GM13976 (cell line): ENCODE results near the gene MAPT.

Source experiments
- DNase-seq: peaks from one replicate; pipeline ENCODE4 v3.0.0; 2012; ENCODE audit warnings: low spot score
- in situ Hi-C: fragments of 300-500 bp; cut with MboI; formaldehyde crosslinking; loops from one replicate; pipeline ENCODE4 v1.12.0; 2022; ENCODE audit warnings: low sequenced_read_pairs, mixed read lengths, inconsistent platforms; ENCODE audit not compliant: unreplicated experiment
- TF ChIP-seq, protein P1 (sequence below): IDR thresholded peaks from 2 replicates; pipeline ENCODE4 v1.5.1; 2012; ENCODE audit warnings: borderline replicate concordance, mild to moderate bottlenecking; ENCODE audit not compliant: insufficient read depth; ENCODE audit errors: extremely low read depth, missing control alignments, control extremely low read depth

Gene MAPT

DNA sequence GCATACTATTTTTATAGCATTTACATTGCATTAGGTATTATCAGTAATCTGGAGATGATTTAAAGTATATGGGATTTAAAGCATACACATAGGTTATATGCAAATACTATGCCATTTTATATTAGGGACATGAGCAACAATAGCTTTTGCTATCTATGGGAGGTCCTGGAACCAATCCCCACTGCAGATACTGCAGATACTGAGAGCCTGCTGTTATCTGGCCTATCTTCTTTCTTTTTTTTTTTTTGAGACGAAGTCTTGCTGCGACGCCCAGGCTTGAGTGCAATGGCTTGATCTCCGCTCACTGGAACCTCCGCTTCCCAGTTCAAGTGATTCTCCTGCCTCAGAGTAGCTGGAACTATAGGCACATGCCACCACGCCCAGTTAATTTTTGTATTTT lies 142.1 kb downstream of the MAPT start:
- in situ Hi-C loops, result no loop called here
- TF ChIP-seq, protein P1, sequence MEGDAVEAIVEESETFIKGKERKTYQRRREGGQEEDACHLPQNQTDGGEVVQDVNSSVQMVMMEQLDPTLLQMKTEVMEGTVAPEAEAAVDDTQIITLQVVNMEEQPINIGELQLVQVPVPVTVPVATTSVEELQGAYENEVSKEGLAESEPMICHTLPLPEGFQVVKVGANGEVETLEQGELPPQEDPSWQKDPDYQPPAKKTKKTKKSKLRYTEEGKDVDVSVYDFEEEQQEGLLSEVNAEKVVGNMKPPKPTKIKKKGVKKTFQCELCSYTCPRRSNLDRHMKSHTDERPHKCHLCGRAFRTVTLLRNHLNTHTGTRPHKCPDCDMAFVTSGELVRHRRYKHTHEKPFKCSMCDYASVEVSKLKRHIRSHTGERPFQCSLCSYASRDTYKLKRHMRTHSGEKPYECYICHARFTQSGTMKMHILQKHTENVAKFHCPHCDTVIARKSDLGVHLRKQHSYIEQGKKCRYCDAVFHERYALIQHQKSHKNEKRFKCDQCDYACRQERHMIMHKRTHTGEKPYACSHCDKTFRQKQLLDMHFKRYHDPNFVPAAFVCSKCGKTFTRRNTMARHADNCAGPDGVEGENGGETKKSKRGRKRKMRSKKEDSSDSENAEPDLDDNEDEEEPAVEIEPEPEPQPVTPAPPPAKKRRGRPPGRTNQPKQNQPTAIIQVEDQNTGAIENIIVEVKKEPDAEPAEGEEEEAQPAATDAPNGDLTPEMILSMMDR, result no peak
- no peak for DNase-seq

DNA sequence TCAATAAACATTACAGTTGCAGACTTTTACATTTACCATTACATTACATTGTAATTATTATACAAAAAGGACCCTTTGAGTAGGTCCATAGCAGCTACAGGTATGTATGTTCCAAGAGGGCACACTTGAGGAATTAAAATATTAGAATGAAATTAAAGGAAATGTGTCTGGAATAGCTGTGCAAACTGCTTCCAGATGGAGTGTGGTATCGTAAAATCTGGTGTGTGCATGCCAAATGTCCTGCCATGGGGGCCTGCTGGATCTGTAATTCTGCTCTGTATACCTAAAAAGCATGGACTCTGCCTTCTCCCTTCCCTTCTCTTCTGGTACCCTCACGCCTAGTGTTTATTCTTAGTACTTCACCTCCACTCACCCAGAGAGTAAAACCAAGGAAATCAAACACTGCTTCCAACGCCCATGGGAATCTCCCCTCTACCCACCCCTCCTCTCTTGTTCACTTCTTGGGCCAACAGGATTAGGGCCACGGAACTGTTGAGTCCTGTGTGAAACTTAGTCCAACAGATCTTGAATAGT lies 143.4 kb downstream of the MAPT start:
- TF ChIP-seq, protein P1, result no peak
- no peak for DNase-seq
- in situ Hi-C loops, result no loop called here

DNA sequence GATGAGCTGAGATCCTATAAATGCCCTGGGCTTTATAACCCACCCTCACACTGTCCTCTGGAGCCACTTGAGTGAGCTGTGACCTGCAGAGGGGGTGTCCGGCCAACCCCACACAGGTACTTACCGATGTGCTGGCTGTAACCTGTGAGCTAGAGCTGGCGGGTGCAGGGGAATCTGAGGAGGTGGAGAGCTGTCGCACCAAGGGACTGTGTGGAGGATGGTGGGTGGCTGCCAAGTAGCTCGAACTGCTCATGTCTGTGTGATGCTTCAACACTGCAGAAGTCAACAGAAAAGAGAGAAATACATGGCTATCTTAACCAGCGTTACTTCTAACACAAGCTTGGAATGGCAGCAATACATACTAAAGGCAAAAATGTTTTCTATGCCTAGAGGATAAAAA lies 144.1 kb downstream of the MAPT start:
- TF ChIP-seq, protein P1, result no peak
- no peak for DNase-seq
- in situ Hi-C loops, result no loop called here

DNA sequence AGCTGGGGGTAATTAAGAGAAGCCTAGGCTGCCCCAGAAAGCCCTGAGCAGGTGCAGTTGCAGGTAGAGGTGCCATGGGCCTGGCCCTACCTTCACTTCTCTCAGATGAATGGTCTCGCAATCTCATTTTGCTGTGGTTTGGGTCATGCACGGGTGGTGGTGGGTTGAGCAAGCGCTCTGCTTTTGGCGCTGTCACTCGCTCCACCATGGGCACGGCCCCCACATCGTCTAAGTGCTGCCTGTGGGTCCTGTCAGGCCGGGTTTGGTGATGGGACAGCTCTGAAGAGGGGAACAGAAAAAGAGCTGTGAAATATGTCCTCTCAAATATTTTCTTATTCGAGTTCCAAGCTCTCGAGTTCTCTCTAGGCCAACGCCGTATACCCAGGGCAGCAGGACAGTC lies 144.6 kb downstream of the MAPT start:
- no peak for DNase-seq
- in situ Hi-C loops, result no loop called here
- TF ChIP-seq, protein P1, result no peak

DNA sequence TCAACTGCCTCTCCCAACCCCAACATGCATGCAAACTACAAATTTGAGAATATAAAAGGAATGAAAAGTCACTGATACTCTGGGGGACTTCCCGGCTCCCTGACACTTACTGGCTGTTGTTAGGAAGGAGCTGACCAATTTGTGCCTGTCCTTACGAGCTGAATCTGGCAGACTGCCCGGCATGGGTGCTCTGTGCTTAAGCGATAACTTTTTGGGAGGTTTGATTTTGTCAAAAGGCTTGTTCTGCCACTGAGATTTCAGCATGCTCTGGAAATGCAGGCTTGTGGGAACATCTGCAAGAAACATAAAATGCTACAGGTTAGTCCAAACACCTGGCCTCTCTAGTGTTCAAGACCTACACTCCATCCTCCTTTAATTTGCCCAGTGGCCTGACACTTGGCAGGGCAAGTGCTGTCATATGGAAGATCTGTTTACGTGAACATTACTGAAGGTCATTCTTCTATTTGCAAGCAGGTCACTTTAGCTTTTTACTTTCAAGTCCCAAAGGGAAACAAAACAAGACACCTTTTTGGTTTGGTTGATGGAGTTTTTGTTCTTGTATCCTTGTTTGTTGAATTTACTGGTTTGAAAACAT lies 145.3 kb downstream of the MAPT start:
- no peak for DNase-seq
- TF ChIP-seq, protein P1, result no peak
- in situ Hi-C loops, result no loop called here

DNA sequence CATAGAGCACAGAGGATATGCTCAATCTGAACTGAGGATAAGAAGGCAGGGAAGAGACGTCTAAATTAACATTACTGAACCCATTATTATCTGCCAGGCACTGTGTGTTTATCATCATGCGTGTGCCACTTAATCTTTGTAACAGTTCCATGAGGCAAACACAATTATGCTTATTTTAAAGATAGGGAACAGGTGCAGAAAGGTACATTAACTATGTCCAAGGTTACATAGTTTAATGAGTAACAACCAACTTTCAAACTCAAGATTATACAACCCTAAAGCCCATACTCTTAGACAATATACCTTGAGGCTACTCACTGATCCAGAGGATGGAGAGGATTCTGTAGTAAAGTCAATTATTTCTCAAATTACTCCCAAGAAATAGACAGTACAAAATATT lies 147.9 kb downstream of the MAPT start:
- TF ChIP-seq, protein P1, result no peak
- DNase-seq, result no peak
- in situ Hi-C loops, result no loop called here

DNA sequence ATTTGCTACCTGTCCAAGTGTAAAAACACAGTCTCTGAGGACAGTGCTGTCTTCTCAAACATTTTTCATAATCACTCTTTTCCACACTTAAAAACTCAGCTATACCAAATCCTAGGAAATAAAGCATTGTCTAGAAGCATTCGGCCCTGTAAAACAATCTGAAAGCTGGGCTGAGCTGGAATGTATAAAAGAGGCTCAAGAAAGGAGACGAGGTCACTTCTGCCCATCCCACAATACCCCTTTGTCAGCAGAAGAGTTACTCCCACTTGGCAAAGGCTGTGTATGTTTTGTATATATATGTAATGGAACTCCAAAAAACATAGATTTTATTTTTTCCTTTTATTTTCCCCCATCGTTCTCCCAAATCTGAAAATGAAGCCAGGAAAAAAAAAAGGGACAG lies 148.6 kb downstream of the MAPT start:
- in situ Hi-C loops, result no loop called here
- TF ChIP-seq, protein P1, result no peak

More for the DNA sequence above, 148.6 kb downstream of the MAPT start:
- no peak for DNase-seq
